K562 (cell line): Measurements from ENCODE around the gene SCN5A. TPM values are rescaled to one million over a fixed set of nuclear protein-coding genes. Genes with fewer than 3 reads are reported as not detected.

Experiments
- ATAC-seq: fragments of 200-7000 bp; cut with Tn5 transposase; 3 replicates; pipeline ENCODE4 v1.9.1; 2020; ENCODE audit warnings: moderate library complexity
- BruUV-seq: library from RNA; stranded (reverse); fragments of 400-500 nt; replicated peaks from 2 replicates; lab custom pipeline; 2021; lab: Mats Ljungman, UMichigan
- CTCF ChIA-PET: fragments of 300-600 bp; formaldehyde crosslinking; extraction: SDS; loops from one replicate; lab custom pipeline; 2021; ENCODE audit warnings: low intra/inter-chr PET ratio; lab: Yijun Ruan, JAX
- POLR2A ChIA-PET: fragments of 300-600, 350-650 bp; sonication (Branson Sonifier 250); formaldehyde crosslinking; extraction: SDS; loops from one replicate; lab custom pipeline; 2021; ENCODE audit warnings: antibody characterized with exemption, inconsistent platforms; lab: Yijun Ruan, JAX
- DNase-seq, 4 experiments: peaks; one replicate each; pipeline versions ENCODE4 v3.0.0 to v3.0.0-alpha.2; 2011 to 2018; ENCODE audit warnings: low spot score in 3 of 4, mixed read lengths in 3 of 4; ENCODE audit errors: extremely low read depth in 1 of 4
- FAIRE-seq: peaks from 2 replicates; lab custom pipeline; 2011; peaks lifted over from hg19 to GRCh38; lab: Jason Lieb, UNC
- H2AFZ ChIP-seq: 2 replicates; pipeline ENCODE4 v1.6.0; 2011; ENCODE audit warnings: low read depth, low read length, control low read depth, inconsistent platforms
- H3K27ac ChIP-seq: fragments of 200-600 bp; 3 replicates; pipeline ENCODE4 v1.8.0; 2011; ENCODE audit warnings: low read depth, mild to moderate bottlenecking, control low read depth, inconsistent platforms, low read length, moderate library complexity, mixed read lengths; ENCODE audit errors: extremely low read depth
- H3K27me3 ChIP-seq, 2 experiments: fragments of 300-600 bp in 1 of 2; 2 replicates in 1 of 2; 3 replicates in 1 of 2; pipeline versions ENCODE4 v1.6.0 to v1.8.0; 2011; ENCODE audit warnings: inconsistent platforms in 2 of 2, low read length in 2 of 2, mild to moderate bottlenecking in 1 of 2, mixed read lengths in 1 of 2, moderate library complexity in 1 of 2; ENCODE audit not compliant: control insufficient read depth in 2 of 2, insufficient read depth in 2 of 2
- H3K36me3 ChIP-seq: fragments of 300-600 bp; 3 replicates; pipeline ENCODE4 v1.8.0; 2011; ENCODE audit warnings: mild to moderate bottlenecking, low read length, inconsistent platforms; ENCODE audit not compliant: control insufficient read depth, insufficient read depth
- H3K4me1 ChIP-seq, 2 experiments: fragments of 200-600 bp in 1 of 2; replicated peaks in 1 of 2; 2 replicates in 1 of 2; 3 replicates in 1 of 2; pipeline versions ENCODE4 v1.5.1 to v1.8.0; 2011; ENCODE audit warnings: inconsistent platforms in 2 of 2, low read length in 2 of 2, mild to moderate bottlenecking in 1 of 2, mixed read lengths in 1 of 2, moderate library complexity in 1 of 2; ENCODE audit not compliant: control insufficient read depth in 2 of 2, insufficient read depth in 2 of 2
- H3K4me2 ChIP-seq: 2 replicates; pipeline ENCODE4 v1.6.1; 2011; ENCODE audit warnings: low read length, control low read depth, inconsistent platforms, mixed read lengths; ENCODE audit not compliant: insufficient read depth
- H3K4me3 ChIP-seq: fragments of 200-600 bp; sonication (generic), shearing (Covaris generic); 2 replicates; pipeline ENCODE4 v1.5.1; 2016; ENCODE audit warnings: control low read depth, inconsistent platforms
- H3K79me2 ChIP-seq: fragments of 200-600 bp; 3 replicates; pipeline ENCODE4 v1.8.0; 2011; ENCODE audit warnings: low read length, inconsistent platforms; ENCODE audit not compliant: control insufficient read depth, insufficient read depth
- H3K9ac ChIP-seq, 2 experiments: 2 replicates each; pipeline versions ENCODE4 v1.6.0 to v1.6.1; 2011; ENCODE audit warnings: low read depth in 2 of 2, low read length in 2 of 2, control low read depth in 1 of 2, inconsistent platforms in 1 of 2, mild to moderate bottlenecking in 1 of 2, mixed read lengths in 1 of 2; ENCODE audit not compliant: insufficient read depth in 1 of 2
- H3K9me1 ChIP-seq: one replicate; pipeline ENCODE4 v1.6.0; 2011; ENCODE audit warnings: inconsistent platforms, mild to moderate bottlenecking, low read length, moderate library complexity; ENCODE audit not compliant: control insufficient read depth, insufficient read depth
- H3K9me3 ChIP-seq: replicated peaks from 2 replicates; pipeline ENCODE4 v1.5.1; 2011; ENCODE audit warnings: low read depth, low read length, inconsistent platforms; ENCODE audit not compliant: control insufficient read depth, insufficient read depth
- H4K20me1 ChIP-seq: replicated peaks from 2 replicates; pipeline ENCODE4 v1.6.1; 2011; ENCODE audit warnings: low read length, inconsistent platforms, mixed read lengths; ENCODE audit not compliant: control insufficient read depth, insufficient read depth
- DNMT1 ChIP-seq: fragments of 450-650 bp; IDR thresholded peaks from 2 replicates; pipeline ENCODE4 v1.6.1; 2016; ENCODE audit warnings: antibody characterized with exemption, mild to moderate bottlenecking
- EGR1 ChIP-seq: fragments of 450-650 bp; conservative IDR thresholded peaks from 2 replicates; pipeline ENCODE4 v1.6.1; 2017; ENCODE audit warnings: mild to moderate bottlenecking
- FIP1L1 ChIP-seq: fragments of 200-400 bp; formaldehyde crosslinking; IDR thresholded peaks from 2 replicates; pipeline ENCODE4 v1.6.1; 2018; ENCODE audit warnings: mild to moderate bottlenecking, low read depth, low read length; ENCODE audit not compliant: poor library complexity, severe bottlenecking
- FOXM1 ChIP-seq, 2 experiments: fragments of 450-650 bp in 1 of 2; sonication (generic) in 1 of 2; formaldehyde crosslinking in 1 of 2; IDR thresholded peaks; 2 replicates each; pipeline versions ENCODE4 v1.6.1 to v1.9.0; 2017 to 2022; ENCODE audit warnings: low read depth in 2 of 2, mild to moderate bottlenecking in 2 of 2, missing genetic modification reagents in 1 of 2, moderate library complexity in 1 of 2
- LARP7 ChIP-seq: fragments of 450-650 bp; IDR thresholded peaks from 2 replicates; pipeline ENCODE4 v1.6.1; 2016
- NFIC ChIP-seq: fragments of 450-650 bp; IDR thresholded peaks from 2 replicates; pipeline ENCODE4 v1.6.1; 2017; ENCODE audit warnings: mild to moderate bottlenecking, inconsistent platforms
- POLR2H ChIP-seq: IDR thresholded peaks from 2 replicates; pipeline ENCODE4 v1.6.1; 2016; ENCODE audit warnings: missing genetic modification characterization, low read depth, mild to moderate bottlenecking, control low read depth, missing compliant biosample characterization, moderate library complexity
- TRIM28 ChIP-seq: fragments of 450-650 bp; IDR thresholded peaks from 2 replicates; pipeline ENCODE4 v1.6.1; 2017
- WGBS: fragments of 100-300 bp; shearing (Covaris generic); methylation state at CpG from one replicate; pipeline ENCODE4 v1.1.6; 2016; ENCODE audit warnings: low coverage, mixed read lengths; ENCODE audit not compliant: insufficient coverage; ENCODE audit errors: missing lambda C conversion rate; 5-methylcytosine and 5-hydroxymethylcytosine counted together
- in situ Hi-C: fragments of 300-500 bp; cut with MboI; formaldehyde crosslinking; loops from 4 replicates; pipeline ENCODE4 v1.15.0; 2018; ENCODE audit warnings: inconsistent platforms, mixed read lengths
- intact Hi-C: fragments of 100-400 bp; cut with micrococcal nuclease; formaldehyde crosslinking; loops from 2 replicates; pipeline ENCODE4 v1.14.2; 2022
- polyA plus RNA-seq, 8 experiments: library from polyadenylated mRNA; depleted of rRNA in 4 of 8; stranded (reverse) in 5 of 8; unstranded in 3 of 8; fragments of >200 nt; fragmentation: Nextera tagmentation in 2 of 8; fragmentation: Illumina TruSeq in 1 of 8; extraction: Ambion mirVana in 2 of 8; extraction: Trizol in 1 of 8; gene quantifications; 2 replicates each; pipeline versions ENCODE4 v1.2.1 to v1.2.3, GENCODE V29; 2011 to 2014; ENCODE audit warnings: inconsistent platforms in 1 of 8, missing spikeins in 1 of 8
- total RNA-seq, 7 experiments: library from RNA; depleted of rRNA in 6 of 7; stranded (reverse); fragments of >200 nt in 6 of 7; fragmentation: Illumina TruSeq in 2 of 7; extraction: Trizol in 2 of 7; gene quantifications; 2 replicates each; pipeline versions ENCODE4 v1.2.1 to v1.2.3, GENCODE V29; 2011 to 2021; ENCODE audit warnings: low replicate concordance in 1 of 7
- TF ChIP-seq, protein P1 (sequence below), 3 experiments: IDR thresholded peaks in 2 of 3; conservative IDR thresholded peaks in 1 of 3; 2 replicates each; pipeline ENCODE4 v1.5.1; 2011 to 2012; ENCODE audit warnings: low read length in 3 of 3, mild to moderate bottlenecking in 3 of 3, control low read depth in 2 of 3, improper control_type of control experiment in 1 of 3, inconsistent platforms in 1 of 3, low read depth in 1 of 3, mixed read lengths in 1 of 3, moderate library complexity in 1 of 3; ENCODE audit not compliant: insufficient read depth in 2 of 3

The SCN5A gene
- total and polyA plus RNA-seq, 9 of the 15 experiments (the other 6 are each of a cell fraction or from before 2014, with no cell fraction given) = 0.07 to 1.4 (median 0.21) TPM; not detected in 2

DNA sequence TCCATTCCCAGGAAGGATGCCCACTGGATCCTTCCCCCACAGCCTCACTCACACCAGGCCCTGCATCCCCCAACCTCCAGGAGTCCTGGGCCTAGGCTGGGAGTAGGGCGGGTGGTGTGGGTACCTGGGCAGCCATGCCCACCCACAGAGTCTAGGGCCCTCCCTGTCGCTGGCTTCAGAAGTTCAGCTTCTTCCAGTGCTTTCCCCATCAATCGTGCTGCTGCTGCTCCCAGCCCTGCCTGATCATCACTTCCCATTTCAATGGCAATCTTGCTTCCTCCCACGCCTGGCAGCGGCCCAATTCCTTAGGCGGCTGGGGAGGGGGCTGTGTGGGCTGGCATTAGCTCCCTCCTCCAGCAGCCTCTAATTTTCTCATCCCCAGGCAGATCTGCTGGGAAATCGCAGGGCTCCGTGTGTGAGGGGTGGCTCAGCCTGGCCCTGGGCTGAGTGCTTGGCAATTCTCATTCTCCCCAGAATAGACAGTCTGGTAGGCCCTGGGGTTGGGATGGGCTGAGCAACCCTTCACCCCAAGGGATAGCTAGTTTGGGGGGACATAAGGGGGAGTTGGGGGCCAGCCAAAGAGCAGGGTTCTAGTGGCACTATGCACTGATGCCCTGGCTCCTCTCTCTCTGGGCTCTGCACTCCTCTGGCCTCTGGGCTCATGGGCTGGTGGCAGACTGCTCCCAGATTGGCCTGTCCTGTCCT lies 66.4 kb downstream of the SCN5A start:
- in situ Hi-C loops = no loop called here

GRCh38 chr3:38582316-38582715 lies 67.2 kb downstream of the SCN5A start:
- POLR2A ChIA-PET = interaction anchor here (0.8 to 1.2 kb wide), 2 partner anchors 13 to 719 kb away, joined by 3 read pairs; no protein-coding TSS in a partner anchor
- Histone ChIP-seq H3K27me3 (peaks cover 13 to 81% of the 10 kb centered on the region in 2 experiments), H3K36me3 (no peaks in the 10 kb centered on the region), H3K27ac (no peak overlapping the region), H2AFZ (no peak overlapping the region), H3K9me3 (no peaks in the 10 kb centered on the region), H3K4me2 (no peak overlapping the region), H4K20me1 (peaks cover 4% of the 10 kb centered on the region; the same call in 1 of the 2 replicates), H3K4me1 (peaks cover 0 to 7% of the 10 kb centered on the region in 2 experiments; a peak in 1 of 5 replicates), H3K9ac (no peak overlapping the region), H3K9me1 (no peaks in the 10 kb centered on the region), H3K4me3 (no peak overlapping the region), H3K79me2 (no peaks in the 10 kb centered on the region)
- ATAC-seq (no peak), FAIRE-seq (no peak), DNase-seq (no peak)
- no TSS peak for BruUV-seq
- intact Hi-C loops = no loop called here
- WGBS = 4% methylated on average over 6 of the region's 6 CpGs
- CTCF ChIA-PET = no interaction called here
- in situ Hi-C loops = no loop called here
- TF ChIP-seq DNMT1 (no peak), TRIM28 (no peak), POLR2H (tag) (no peak), LARP7 (no peak), FOXM1 (IDR thresholded peaks at IDR 0.05; ENCODE audit: low read depth) (no peak), FOXM1 (CRISPR knock-in tag; IDR thresholded peaks at IDR 0.05; ENCODE audit: low read depth) (no peak)
- TF ChIP-seq, protein P1, sequence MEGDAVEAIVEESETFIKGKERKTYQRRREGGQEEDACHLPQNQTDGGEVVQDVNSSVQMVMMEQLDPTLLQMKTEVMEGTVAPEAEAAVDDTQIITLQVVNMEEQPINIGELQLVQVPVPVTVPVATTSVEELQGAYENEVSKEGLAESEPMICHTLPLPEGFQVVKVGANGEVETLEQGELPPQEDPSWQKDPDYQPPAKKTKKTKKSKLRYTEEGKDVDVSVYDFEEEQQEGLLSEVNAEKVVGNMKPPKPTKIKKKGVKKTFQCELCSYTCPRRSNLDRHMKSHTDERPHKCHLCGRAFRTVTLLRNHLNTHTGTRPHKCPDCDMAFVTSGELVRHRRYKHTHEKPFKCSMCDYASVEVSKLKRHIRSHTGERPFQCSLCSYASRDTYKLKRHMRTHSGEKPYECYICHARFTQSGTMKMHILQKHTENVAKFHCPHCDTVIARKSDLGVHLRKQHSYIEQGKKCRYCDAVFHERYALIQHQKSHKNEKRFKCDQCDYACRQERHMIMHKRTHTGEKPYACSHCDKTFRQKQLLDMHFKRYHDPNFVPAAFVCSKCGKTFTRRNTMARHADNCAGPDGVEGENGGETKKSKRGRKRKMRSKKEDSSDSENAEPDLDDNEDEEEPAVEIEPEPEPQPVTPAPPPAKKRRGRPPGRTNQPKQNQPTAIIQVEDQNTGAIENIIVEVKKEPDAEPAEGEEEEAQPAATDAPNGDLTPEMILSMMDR (IDR thresholded peaks at IDR 0.05 in 2 of 3, conservative IDR thresholded peaks at IDR 0.05 in 1 of 3; ENCODE audit: insufficient read depth in 2 of 3, low read depth in 1 of 3, low read length in 3 of 3) = no peak
- TF ChIP-seq, all 486 proteins: peak for 0

More for the DNA sequence above, 66.4 kb downstream of the SCN5A start:
- ChIA-PET POLR2A (no interaction called here), CTCF (no interaction called here)
- ATAC-seq = no peak
- Histone ChIP-seq H3K9me3 (no peaks in the 10 kb centered on the region), H3K4me2 (no peak overlapping the region), H3K36me3 (no peaks in the 10 kb centered on the region), H3K9ac (no peak overlapping the region), H3K4me3 (no peak overlapping the region), H3K79me2 (no peaks in the 10 kb centered on the region), H3K4me1 (peaks cover 0 to 7% of the 10 kb centered on the region in 2 experiments; a peak in 1 of 5 replicates), H2AFZ (no peak overlapping the region), H3K9me1 (no peaks in the 10 kb centered on the region), H3K27me3 (peaks cover 12 to 76% of the 10 kb centered on the region in 2 experiments), H3K27ac (no peak overlapping the region), H4K20me1 (peaks cover 4% of the 10 kb centered on the region; the same call in 1 of the 2 replicates)
- no peak for DNase-seq
- no peak for TF ChIP-seq FIP1L1
- TF ChIP-seq EGR1 = peak; percentile 19; the same call in 1 of the 2 replicates
- peak; percentile 74 for TF ChIP-seq NFIC
- no TSS peak for BruUV-seq
- intact Hi-C loops = no loop called here
- FAIRE-seq = no peak
- 1% methylated on average over 8 of the region's 8 CpGs for WGBS
